ENCODE measurements around the gene PLVAP.

The PLVAP gene

GRCh38 chr19:17376935-17377600, at the start of gene PLVAP:
Gene PLVAP (minus strand): TSS chr19:17377342. CDS start chr19:17377288, 54 bp downstream.
- FAIRE-seq (no peak), DNase-seq (ENCODE audit: low spot score) (no peak)

- FAIRE-seq (no peak), DNase-seq (ENCODE audit: low spot score) (no peak)
These were observed 47.7 kb upstream of the PLVAP start for GRCh38 chr19:17424743-17425365.

GRCh38 chr19:17423429-17424208, 46.5 kb upstream of the PLVAP start:
- DNase-seq (ENCODE audit: low spot score) (no peak), FAIRE-seq (no peak)

- FAIRE-seq = no peak
These were observed 44.8 kb upstream of the PLVAP start for GRCh38 chr19:17421942-17422341.

GRCh38 chr19:17420475-17420924, 43.4 kb upstream of the PLVAP start:
- FAIRE-seq = no peak
- DNase-seq (ENCODE audit: low spot score) = peak; percentile 5

More at GRCh38 chr19:17421942-17422341, 44.8 kb upstream of the PLVAP start:
- DNase-seq (ENCODE audit: low spot score) = no peak

- peak; percentile 98 for DNase-seq (ENCODE audit: low spot score)
- FAIRE-seq = peak; percentile 88
These were observed 42.7 kb upstream of the PLVAP start, which contains the start of gene MVB12A for GRCh38 chr19:17419621-17420474. Gene MVB12A (plus strand): TSS chr19:17420047. CDS start chr19:17420136, 89 bp downstream.

- DNase-seq (ENCODE audit: low spot score) = peak; percentile 4
- no peak for FAIRE-seq
These were observed 42.0 kb upstream of the PLVAP start for GRCh38 chr19:17419154-17419620.

GRCh38 chr19:17418710-17419109, 41.6 kb upstream of the PLVAP start:
- no peak for FAIRE-seq
- DNase-seq (ENCODE audit: low spot score) = no peak

- no peak for FAIRE-seq
- no peak for DNase-seq (ENCODE audit: low spot score)
These were observed 38.0 kb upstream of the PLVAP start for GRCh38 chr19:17415121-17415520.

GRCh38 chr19:17414097-17414496, 37.0 kb upstream of the PLVAP start:
- no peak for DNase-seq (ENCODE audit: low spot score)
- FAIRE-seq = no peak

GRCh38 chr19:17411801-17412200, 34.7 kb upstream of the PLVAP start:
- DNase-seq (ENCODE audit: low spot score) (no peak), FAIRE-seq (no peak)

- no peak for DNase-seq (ENCODE audit: low spot score)
These were observed 32.8 kb upstream of the PLVAP start for GRCh38 chr19:17409990-17410389.

GRCh38 chr19:17406887-17407196, 29.7 kb upstream of the PLVAP start:
- no peak for DNase-seq (ENCODE audit: low spot score)
- no peak for FAIRE-seq

More at GRCh38 chr19:17409990-17410389, 32.8 kb upstream of the PLVAP start:
- FAIRE-seq = no peak

GRCh38 chr19:17406046-17406886, 29.1 kb upstream of the PLVAP start:
- peak; percentile 88 for FAIRE-seq
- DNase-seq (ENCODE audit: low spot score) = peak; percentile 87

- DNase-seq (ENCODE audit: low spot score) (peak; percentile 93), FAIRE-seq (peak; percentile 62)
These were observed 28.3 kb upstream of the PLVAP start, which contains the start of gene BST2 for GRCh38 chr19:17405250-17406045. Gene BST2 (minus strand): TSS chr19:17405630. CDS start chr19:17405575, 55 bp downstream.

GRCh38 chr19:17404621-17405249, 27.6 kb upstream of the PLVAP start:
- DNase-seq (ENCODE audit: low spot score) = no peak
- FAIRE-seq = no peak

GRCh38 chr19:17404015-17404414, 26.9 kb upstream of the PLVAP start:
- FAIRE-seq = no peak
- DNase-seq (ENCODE audit: low spot score) = no peak

- FAIRE-seq (no peak), DNase-seq (ENCODE audit: low spot score) (no peak)
These were observed 26.1 kb upstream of the PLVAP start for GRCh38 chr19:17402982-17403855.
